Right atrium auricular region (tissue), 2 donors: ENCODE results near the gene PNP. TPM values are rescaled to one million over a fixed set of nuclear protein-coding genes. Genes with fewer than 3 reads are reported as not detected.
A peak's percentile ranks its signal among the peaks of the same experiment; 100 is the strongest.

Experiments
- DNase-seq: peaks from one replicate; pipeline ENCODE4 v3.0.0-alpha.2; 2019; ENCODE audit warnings: low spot score
- H3K27ac ChIP-seq, 2 donors: fragments of 200-600 bp; sonication (generic); 1 replicate in 1 of 2; 2 replicates in 1 of 2; pipeline ENCODE4 v1.5.1; 2016 to 2019
- H3K27me3 ChIP-seq, 2 donors: fragments of 200-600 bp; sonication (generic); one replicate each; pipeline versions ENCODE4 v1.5.1 to v1.6.0; 2017 to 2019
- H3K36me3 ChIP-seq: fragments of 200-600 bp; sonication (generic); one replicate; pipeline ENCODE4 v1.5.1; 2016
- H3K4me1 ChIP-seq, 2 donors: fragments of 200-600 bp; sonication (generic); one replicate each; pipeline versions ENCODE4 v1.5.1 to v1.6.0; 2017 to 2019
- H3K4me3 ChIP-seq, 2 donors: fragments of 200-600 bp; sonication (generic); 1 replicate in 1 of 2; 2 replicates in 1 of 2; pipeline ENCODE4 v1.5.1; 2017 to 2019; ENCODE audit warnings: mild to moderate bottlenecking in 1 of 2, moderate library complexity in 1 of 2
- H3K9me3 ChIP-seq, 2 donors: fragments of 200-600 bp; sonication (generic); one replicate each; pipeline ENCODE4 v1.5.1; 2019
- total RNA-seq, 2 donors: library from RNA; depleted of rRNA; stranded (reverse); fragments of >200 nt; gene quantifications; one replicate each; pipeline ENCODE4 v1.1.0, GENCODE V29; 2016
- TF ChIP-seq, protein P1 (sequence below), 2 donors: fragments of 200-600 bp; sonication (generic); IDR thresholded peaks; one replicate each; pipeline ENCODE4 v1.5.1; 2019; ENCODE audit warnings: antibody characterized with exemption in 2 of 2

Gene PNP
- total RNA-seq, 2 donors from 2014 or later = 7.4 to 25.2 TPM

DNA sequence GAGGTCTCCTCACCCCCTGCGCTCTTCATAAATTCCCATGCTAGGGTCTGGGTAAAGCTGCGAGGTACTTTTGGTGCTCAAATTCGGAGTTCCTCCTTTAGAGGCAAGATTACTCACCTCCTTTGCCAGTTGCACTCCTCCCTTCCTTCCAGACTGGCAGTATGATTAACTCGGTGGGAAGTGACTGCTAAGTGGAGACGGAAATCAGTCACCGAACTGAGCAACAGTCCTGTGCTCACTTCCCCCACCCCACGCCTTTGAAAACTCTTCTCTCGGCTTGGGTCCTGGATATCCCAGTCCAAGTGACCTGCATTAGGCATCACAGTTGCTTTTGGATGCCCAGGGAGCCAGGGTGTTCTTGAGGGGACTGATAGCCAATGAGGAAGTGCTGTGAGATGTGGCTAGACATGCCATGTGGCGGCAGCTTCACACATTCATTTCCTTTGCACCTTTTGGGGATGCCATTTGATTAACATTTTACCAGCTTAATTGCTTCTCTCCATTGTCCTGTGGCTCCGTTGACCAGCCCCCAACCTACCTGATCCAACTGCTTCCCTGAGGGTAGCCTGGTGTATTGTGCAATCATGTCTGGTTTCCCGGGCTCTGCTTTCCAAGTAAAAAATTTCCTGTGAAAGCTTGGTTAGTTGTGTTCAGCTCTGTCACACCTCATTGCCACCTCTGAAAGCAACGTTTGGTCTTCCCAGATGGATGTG lies 840 bp downstream of the PNP start:
- TF ChIP-seq, protein P1, sequence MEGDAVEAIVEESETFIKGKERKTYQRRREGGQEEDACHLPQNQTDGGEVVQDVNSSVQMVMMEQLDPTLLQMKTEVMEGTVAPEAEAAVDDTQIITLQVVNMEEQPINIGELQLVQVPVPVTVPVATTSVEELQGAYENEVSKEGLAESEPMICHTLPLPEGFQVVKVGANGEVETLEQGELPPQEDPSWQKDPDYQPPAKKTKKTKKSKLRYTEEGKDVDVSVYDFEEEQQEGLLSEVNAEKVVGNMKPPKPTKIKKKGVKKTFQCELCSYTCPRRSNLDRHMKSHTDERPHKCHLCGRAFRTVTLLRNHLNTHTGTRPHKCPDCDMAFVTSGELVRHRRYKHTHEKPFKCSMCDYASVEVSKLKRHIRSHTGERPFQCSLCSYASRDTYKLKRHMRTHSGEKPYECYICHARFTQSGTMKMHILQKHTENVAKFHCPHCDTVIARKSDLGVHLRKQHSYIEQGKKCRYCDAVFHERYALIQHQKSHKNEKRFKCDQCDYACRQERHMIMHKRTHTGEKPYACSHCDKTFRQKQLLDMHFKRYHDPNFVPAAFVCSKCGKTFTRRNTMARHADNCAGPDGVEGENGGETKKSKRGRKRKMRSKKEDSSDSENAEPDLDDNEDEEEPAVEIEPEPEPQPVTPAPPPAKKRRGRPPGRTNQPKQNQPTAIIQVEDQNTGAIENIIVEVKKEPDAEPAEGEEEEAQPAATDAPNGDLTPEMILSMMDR (IDR thresholded peaks at IDR 0.05) = no peak
- peaks cover 0 to 21% of the 10 kb centered on the region in 2 donors for H3K4me1 ChIP-seq
- H3K27me3 ChIP-seq = no peaks in the 10 kb centered on the region
- H3K4me3 ChIP-seq = peak overlapping the region; percentile 66 to 82
- peak overlapping the region; percentile 91 to 92 for H3K27ac ChIP-seq
- peaks cover 15% of the 10 kb centered on the region for H3K36me3 ChIP-seq
- no peaks in the 10 kb centered on the region for H3K9me3 ChIP-seq
- DNase-seq = peak; percentile 79

- H3K4me1 ChIP-seq = peaks cover 0 to 21% of the 10 kb centered on the region in 2 donors
- peaks cover 20% of the 10 kb centered on the region for H3K36me3 ChIP-seq
- peak overlapping the region; percentile 66 to 82 for H3K4me3 ChIP-seq
- no peaks in the 10 kb centered on the region for H3K9me3 ChIP-seq
- H3K27me3 ChIP-seq = no peaks in the 10 kb centered on the region
- H3K27ac ChIP-seq = peak overlapping the region; percentile 91 to 92
- TF ChIP-seq, protein P1 (IDR thresholded peaks at IDR 0.05) = no peak
- no peak for DNase-seq
Observed at GRCh38 chr14:20470603-20470901, 1.3 kb downstream of the PNP start.

- H3K4me1 ChIP-seq = peaks cover 0 to 35% of the 10 kb centered on the region in 2 donors
- H3K27me3 ChIP-seq = no peaks in the 10 kb centered on the region
- DNase-seq = no peak
- H3K9me3 ChIP-seq = no peaks in the 10 kb centered on the region
- no peak overlapping the region for H3K27ac ChIP-seq
- TF ChIP-seq, protein P1 (IDR thresholded peaks at IDR 0.05) = no peak
- no peak overlapping the region for H3K4me3 ChIP-seq
- H3K36me3 ChIP-seq = peaks cover 20% of the 10 kb centered on the region
Observed at GRCh38 chr14:20472536-20473169, 3.4 kb downstream of the PNP start.

DNA sequence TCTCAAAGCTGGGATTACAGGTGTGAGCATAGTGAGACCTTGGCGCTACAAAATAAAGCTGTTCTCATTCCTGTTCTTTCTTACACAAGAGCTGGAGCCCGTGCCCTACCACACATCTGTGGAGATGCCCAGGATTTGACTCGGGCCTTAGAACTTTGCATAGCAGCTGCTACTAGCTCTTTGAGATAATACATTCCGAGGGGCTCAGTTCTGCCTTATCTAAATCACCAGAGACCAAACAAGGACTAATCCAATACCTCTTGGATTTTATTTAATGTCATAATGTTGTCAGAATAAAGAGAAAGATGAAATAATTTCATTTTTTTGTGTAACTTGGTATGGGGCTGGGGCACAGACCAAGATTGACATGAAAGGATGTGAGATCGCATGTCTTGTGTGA lies 7.6 kb downstream of the PNP start:
- no peak for DNase-seq

GRCh38 chr14:20477211-20477876 lies 8.1 kb downstream of the PNP start:
- Histone ChIP-seq H3K27ac (peak overlapping the region; percentile 42 to 65), H3K9me3 (no peaks in the 10 kb centered on the region), H3K4me3 (no peak overlapping the region), H3K4me1 (peaks cover 0 to 21% of the 10 kb centered on the region in 2 donors), H3K27me3 (no peaks in the 10 kb centered on the region), H3K36me3 (peaks cover 20% of the 10 kb centered on the region)
- no peak for DNase-seq
- TF ChIP-seq, protein P1 (IDR thresholded peaks at IDR 0.05) = no peak

More for the DNA sequence above, 7.6 kb downstream of the PNP start:
- TF ChIP-seq, protein P1 (IDR thresholded peaks at IDR 0.05) = no peak
- H3K4me1 ChIP-seq = peaks cover 0 to 21% of the 10 kb centered on the region in 2 donors
- H3K27me3 ChIP-seq = no peaks in the 10 kb centered on the region
- no peaks in the 10 kb centered on the region for H3K9me3 ChIP-seq
- no peak overlapping the region for H3K4me3 ChIP-seq
- H3K27ac ChIP-seq = peak overlapping the region in 1 of 2 donors; percentile 65
- peaks cover 20% of the 10 kb centered on the region for H3K36me3 ChIP-seq
